K562 (cell line): Measurements from ENCODE around the gene NPFF. TPM values are rescaled to one million over a fixed set of nuclear protein-coding genes. Genes with fewer than 3 reads are reported as not detected.

Experiments used
- CGGBP1 ChIP-seq: fragments of 250-450 bp; sonication (Bioruptor Pico); IDR thresholded peaks from 2 replicates; pipeline ENCODE4 v1.9.0; 2021; ENCODE audit warnings: mild to moderate bottlenecking
- CTCF ChIP-seq, 3 experiments: IDR thresholded peaks in 2 of 3; conservative IDR thresholded peaks in 1 of 3; 2 replicates each; pipeline ENCODE4 v1.5.1; 2011 to 2012; ENCODE audit warnings: low read length in 3 of 3, mild to moderate bottlenecking in 3 of 3, control low read depth in 2 of 3, improper control_type of control experiment in 1 of 3, inconsistent platforms in 1 of 3, low read depth in 1 of 3, mixed read lengths in 1 of 3, moderate library complexity in 1 of 3; ENCODE audit not compliant: insufficient read depth in 2 of 3
- ELK1 ChIP-seq: sonication (generic); formaldehyde crosslinking; IDR thresholded peaks from 2 replicates; pipeline ENCODE4 v1.8.1; 2022; ENCODE audit warnings: missing genetic modification reagents
- GABPA ChIP-seq: fragments of 200-800 bp; sonication (Bioruptor generic); conservative IDR thresholded peaks from 2 replicates; pipeline ENCODE4 v1.6.1; 2016; ENCODE audit warnings: low read depth, missing genetic modification characterization, missing compliant biosample characterization
- KHSRP ChIP-seq: fragments of 450-650 bp; IDR thresholded peaks from 2 replicates; pipeline ENCODE4 v1.6.1; 2017
- MCM7 ChIP-seq, 2 experiments: fragments of 450-650 bp; IDR thresholded peaks; 2 replicates each; pipeline ENCODE4 v1.6.1; 2016 to 2018
- MYBL2 ChIP-seq, 2 experiments: fragments of 450-650 bp in 1 of 2; sonication (generic) in 1 of 2; formaldehyde crosslinking in 1 of 2; IDR thresholded peaks; 2 replicates each; pipeline versions ENCODE4 v1.6.1 to v1.8.1; 2017 to 2022; ENCODE audit warnings: borderline replicate concordance in 1 of 2, inconsistent platforms in 1 of 2, low read depth in 1 of 2, mild to moderate bottlenecking in 1 of 2, missing genetic modification reagents in 1 of 2, moderate library complexity in 1 of 2
- NFYB ChIP-seq: IDR thresholded peaks from 2 replicates; pipeline ENCODE4 v1.6.1; 2011; ENCODE audit warnings: mild to moderate bottlenecking, moderate library complexity; ENCODE audit not compliant: insufficient read length; ENCODE audit errors: extremely low read depth
- PML ChIP-seq: IDR thresholded peaks from 2 replicates; pipeline ENCODE4 v1.6.1; 2012; ENCODE audit warnings: low read length, inconsistent platforms
- RCOR1 ChIP-seq, 2 experiments: IDR thresholded peaks; 2 replicates each; pipeline ENCODE4 v1.6.1; 2012; ENCODE audit warnings: low read depth in 2 of 2, low read length in 2 of 2, borderline replicate concordance in 1 of 2, improper control_type of control experiment in 1 of 2
- ZNF263 ChIP-seq: sonication (generic); formaldehyde crosslinking; IDR thresholded peaks from 2 replicates; pipeline ENCODE4 v1.8.0; 2022; ENCODE audit warnings: mild to moderate bottlenecking, missing genetic modification reagents, borderline replicate concordance
- ZNF655 ChIP-seq: fragments of 250-450 bp; sonication (Bioruptor Pico); IDR thresholded peaks from 2 replicates; pipeline ENCODE4 v1.5.0; 2021
- ZNF717 ChIP-seq: fragments of 250-450 bp; sonication (Bioruptor Pico); IDR thresholded peaks from 2 replicates; pipeline ENCODE4 v1.5.0; 2021
- polyA plus RNA-seq, 8 experiments: library from polyadenylated mRNA; depleted of rRNA in 4 of 8; stranded (reverse) in 5 of 8; unstranded in 3 of 8; fragments of >200 nt; fragmentation: Nextera tagmentation in 2 of 8; fragmentation: Illumina TruSeq in 1 of 8; extraction: Ambion mirVana in 2 of 8; extraction: Trizol in 1 of 8; gene quantifications; 2 replicates each; pipeline versions ENCODE4 v1.2.1 to v1.2.3, GENCODE V29; 2011 to 2014; ENCODE audit warnings: inconsistent platforms in 1 of 8, missing spikeins in 1 of 8
- total RNA-seq, 7 experiments: library from RNA; depleted of rRNA in 6 of 7; stranded (reverse); fragments of >200 nt in 6 of 7; fragmentation: Illumina TruSeq in 2 of 7; extraction: Trizol in 2 of 7; gene quantifications; 2 replicates each; pipeline versions ENCODE4 v1.2.1 to v1.2.3, GENCODE V29; 2011 to 2021; ENCODE audit warnings: low replicate concordance in 1 of 7
- TF ChIP-seq, protein P1 (sequence below): fragments of 250-450 bp; sonication (Bioruptor Pico); IDR thresholded peaks from 2 replicates; pipeline ENCODE4 v1.5.0; 2020; ENCODE audit warnings: mild to moderate bottlenecking, borderline replicate concordance
- TF ChIP-seq, protein P2 (sequence below): conservative IDR thresholded peaks from 2 replicates; pipeline ENCODE4 v1.6.1; 2011; ENCODE audit warnings: low read depth, mild to moderate bottlenecking, low read length; ENCODE audit not compliant: control insufficient read depth

The NPFF gene
- total and polyA plus RNA-seq, 9 of the 15 experiments (the other 6 are each of a cell fraction or from before 2014, with no cell fraction given), result 0.15 to 1.2 (median 0.55) TPM; not detected in 6

DNA sequence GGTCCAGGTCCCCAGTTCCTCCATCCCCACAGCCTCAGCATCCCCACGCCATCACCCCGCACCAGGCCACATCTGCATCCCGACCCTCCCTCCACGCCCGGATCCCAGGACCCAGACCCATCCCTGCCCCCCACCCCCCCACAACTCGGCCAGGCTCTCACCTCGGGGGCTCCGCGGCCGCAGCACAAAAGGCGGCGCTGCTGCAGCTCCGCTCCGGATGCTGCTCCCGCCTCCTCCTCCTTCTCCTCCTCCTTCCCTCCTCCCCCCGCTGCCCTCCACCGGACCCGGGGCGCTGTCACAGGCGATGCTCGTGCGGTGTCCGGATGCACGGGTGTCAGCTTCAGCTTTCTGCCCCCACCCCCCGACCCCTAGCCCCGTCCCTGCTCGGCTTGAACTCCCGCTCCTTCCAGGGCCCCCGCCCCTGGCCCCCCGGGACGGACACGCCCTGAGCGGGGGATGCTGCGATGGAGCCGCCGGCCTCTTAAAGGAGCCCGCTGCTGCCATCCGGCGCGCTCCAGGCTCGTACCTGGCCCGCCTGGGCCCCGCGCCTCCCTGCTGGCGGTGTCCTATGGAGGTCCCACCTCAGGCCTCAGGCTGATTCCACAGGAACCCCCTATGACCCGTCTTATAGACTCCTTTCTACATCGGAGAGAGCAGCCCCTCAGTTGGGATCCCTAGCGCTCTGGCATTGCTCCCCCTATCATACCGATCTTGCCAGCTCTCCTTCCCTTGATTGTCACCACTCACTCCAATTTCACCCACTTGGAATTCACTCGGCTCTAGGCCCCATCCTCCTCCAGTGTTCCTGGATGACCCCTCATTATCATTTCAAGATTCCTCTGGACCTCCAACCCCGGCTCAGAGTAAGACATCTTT lies 7.8 kb downstream of the NPFF start, which contains the start of gene MAP3K12 (continued):
- TF ChIP-seq, protein P1, sequence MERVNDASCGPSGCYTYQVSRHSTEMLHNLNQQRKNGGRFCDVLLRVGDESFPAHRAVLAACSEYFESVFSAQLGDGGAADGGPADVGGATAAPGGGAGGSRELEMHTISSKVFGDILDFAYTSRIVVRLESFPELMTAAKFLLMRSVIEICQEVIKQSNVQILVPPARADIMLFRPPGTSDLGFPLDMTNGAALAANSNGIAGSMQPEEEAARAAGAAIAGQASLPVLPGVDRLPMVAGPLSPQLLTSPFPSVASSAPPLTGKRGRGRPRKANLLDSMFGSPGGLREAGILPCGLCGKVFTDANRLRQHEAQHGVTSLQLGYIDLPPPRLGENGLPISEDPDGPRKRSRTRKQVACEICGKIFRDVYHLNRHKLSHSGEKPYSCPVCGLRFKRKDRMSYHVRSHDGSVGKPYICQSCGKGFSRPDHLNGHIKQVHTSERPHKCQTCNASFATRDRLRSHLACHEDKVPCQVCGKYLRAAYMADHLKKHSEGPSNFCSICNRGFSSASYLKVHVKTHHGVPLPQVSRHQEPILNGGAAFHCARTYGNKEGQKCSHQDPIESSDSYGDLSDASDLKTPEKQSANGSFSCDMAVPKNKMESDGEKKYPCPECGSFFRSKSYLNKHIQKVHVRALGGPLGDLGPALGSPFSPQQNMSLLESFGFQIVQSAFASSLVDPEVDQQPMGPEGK (CRISPR knock-in tag), result no peak
- no peak for TF ChIP-seq ZNF655 (CRISPR knock-in tag)
- no peak for TF ChIP-seq CGGBP1 (CRISPR knock-in tag)
- no peak for TF ChIP-seq MYBL2 (IDR thresholded peaks at IDR 0.05; ENCODE audit: low read depth)
- no peak for TF ChIP-seq MYBL2 (CRISPR knock-in tag; IDR thresholded peaks at IDR 0.05; ENCODE audit: borderline replicate concordance)
- peak; percentile 93 for TF ChIP-seq ZNF263
- no peak for TF ChIP-seq PML
- no peak for TF ChIP-seq GABPA (tag)
- TF ChIP-seq CTCF (IDR thresholded peaks at IDR 0.05 in 2 of 3, conservative IDR thresholded peaks at IDR 0.05 in 1 of 3; ENCODE audit: insufficient read depth in 2 of 3, low read depth in 1 of 3, low read length in 3 of 3), result peak in 2 of 3 experiments; percentile 22 to 34; a peak in 1 of 6 replicates
- no peak for TF ChIP-seq KHSRP
- no peak for TF ChIP-seq ELK1
- no peak for TF ChIP-seq MCM7 (IDR thresholded peaks at IDR 0.05)
- TF ChIP-seq ZNF717 (CRISPR knock-in tag), result no peak
- TF ChIP-seq NFYB, result no peak
- TF ChIP-seq RCOR1 (IDR thresholded peaks at IDR 0.05; ENCODE audit: borderline replicate concordance in 1 of 2, low read depth in 2 of 2, low read length in 2 of 2), result peak in 1 of 2 experiments; percentile 83; a peak in 2 of 4 replicates
- TF ChIP-seq, protein P2, sequence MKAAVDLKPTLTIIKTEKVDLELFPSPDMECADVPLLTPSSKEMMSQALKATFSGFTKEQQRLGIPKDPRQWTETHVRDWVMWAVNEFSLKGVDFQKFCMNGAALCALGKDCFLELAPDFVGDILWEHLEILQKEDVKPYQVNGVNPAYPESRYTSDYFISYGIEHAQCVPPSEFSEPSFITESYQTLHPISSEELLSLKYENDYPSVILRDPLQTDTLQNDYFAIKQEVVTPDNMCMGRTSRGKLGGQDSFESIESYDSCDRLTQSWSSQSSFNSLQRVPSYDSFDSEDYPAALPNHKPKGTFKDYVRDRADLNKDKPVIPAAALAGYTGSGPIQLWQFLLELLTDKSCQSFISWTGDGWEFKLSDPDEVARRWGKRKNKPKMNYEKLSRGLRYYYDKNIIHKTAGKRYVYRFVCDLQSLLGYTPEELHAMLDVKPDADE, result 0 out of 2 replicates have a peak, but pooled peaks have one; percentile 10
